Panc1 (cell line): ENCODE results near the gene XG. TPM values are rescaled to one million over a fixed set of nuclear protein-coding genes. Genes with fewer than 3 reads are reported as not detected.

ENCODE experiments used
- ATAC-seq: fragments of 200-7000 bp; cut with Tn5 transposase; 2 replicates; pipeline ENCODE4 v1.9.1; 2020; ENCODE audit warnings: mild to moderate bottlenecking, moderate library complexity
- BruUV-seq: library from RNA; stranded (reverse); fragments of 400-500 nt; replicated peaks from 2 replicates; lab custom pipeline; 2021; lab: Mats Ljungman, UMichigan
- CTCF ChIA-PET: fragments of 300-600 bp; sonication (Branson Sonifier 250); formaldehyde crosslinking; loops from one replicate; lab custom pipeline; 2022; ENCODE audit warnings: antibody characterized with exemption; lab: Charles Lee
- POLR2A ChIA-PET: fragments of 300-600 bp; sonication (Branson Sonifier 250); formaldehyde crosslinking; loops from one replicate; lab custom pipeline; 2022; ENCODE audit warnings: antibody characterized with exemption; lab: Charles Lee
- DNase-seq: peaks from one replicate; pipeline ENCODE4 v3.0.0-alpha.2; 2010; ENCODE audit warnings: low read depth, low spot score
- H3K27ac ChIP-seq: 2 replicates; pipeline ENCODE4 v1.5.1; 2011; ENCODE audit warnings: mild to moderate bottlenecking, low read length, inconsistent platforms
- H3K27me3 ChIP-seq: fragments of 200-500 bp; sonication (Bioruptor generic); 2 replicates; pipeline ENCODE4 v1.6.0; 2014; ENCODE audit warnings: low read length, inconsistent platforms; ENCODE audit not compliant: control insufficient read depth, insufficient read depth
- H3K36me3 ChIP-seq: fragments of 200-500 bp; sonication (Bioruptor generic); 2 replicates; pipeline ENCODE4 v1.5.1; 2014; ENCODE audit warnings: inconsistent platforms, mild to moderate bottlenecking, low read length, moderate library complexity; ENCODE audit not compliant: control insufficient read depth, insufficient read depth
- H3K4me1 ChIP-seq: 2 replicates; pipeline ENCODE4 v1.5.1; 2011; ENCODE audit warnings: inconsistent platforms, mild to moderate bottlenecking, low read length, moderate library complexity; ENCODE audit not compliant: control insufficient read depth, insufficient read depth
- H3K4me3 ChIP-seq, 2 experiments: 2 replicates each; pipeline ENCODE4 v1.5.1; 2011 to 2012; ENCODE audit warnings: low read depth in 2 of 2, low read length in 2 of 2, mild to moderate bottlenecking in 2 of 2, inconsistent platforms in 1 of 2, moderate library complexity in 1 of 2
- H3K9me3 ChIP-seq: fragments of 200-500 bp; sonication (Bioruptor generic); 2 replicates; pipeline ENCODE4 v1.5.1; 2014; ENCODE audit warnings: low read depth, mild to moderate bottlenecking, inconsistent platforms, low read length, moderate library complexity; ENCODE audit not compliant: control insufficient read depth, insufficient read depth
- POLR2AphosphoS5 ChIP-seq: IDR thresholded peaks from 2 replicates; pipeline ENCODE4 v1.6.1; 2012; ENCODE audit warnings: mild to moderate bottlenecking, low read depth, low read length, moderate library complexity
- SIN3A ChIP-seq: IDR thresholded peaks from 2 replicates; pipeline ENCODE4 v1.6.1; 2012; ENCODE audit warnings: low read depth, mild to moderate bottlenecking, low read length, moderate library complexity, borderline replicate concordance; ENCODE audit not compliant: insufficient read depth
- TCF7L2 ChIP-seq: IDR thresholded peaks from 2 replicates; pipeline ENCODE4 v1.6.1; 2011; ENCODE audit warnings: mild to moderate bottlenecking, low read depth, low read length, inconsistent platforms
- in situ Hi-C: cut with HindIII; loops from 2 replicates; pipeline ENCODE4 v1.10.0; 2016; ENCODE audit warnings: low sequenced_read_pairs, low pct_unique_long_range_greater_than_20kb
- intact Hi-C: fragments of 100-400 bp; cut with micrococcal nuclease; formaldehyde crosslinking; loops from one replicate; pipeline ENCODE4 v1.10.0; 2022; ENCODE audit not compliant: unreplicated experiment
- total RNA-seq: library from RNA; stranded (reverse); gene quantifications from one replicate; pipeline ENCODE4 v1.2.1, GENCODE V29; 2021; ENCODE audit not compliant: unreplicated experiment
- TF ChIP-seq, protein P1 (sequence below): fragments of 450-650 bp; IDR thresholded peaks from 2 replicates; pipeline ENCODE4 v1.5.1; 2017; ENCODE audit warnings: mild to moderate bottlenecking
- TF ChIP-seq, protein P2 (sequence below), 2 experiments: IDR thresholded peaks; 2 replicates each; pipeline ENCODE4 v1.6.1; 2011 to 2012; ENCODE audit warnings: low read depth in 2 of 2, control low read depth in 1 of 2, low read length in 1 of 2, mild to moderate bottlenecking in 1 of 2, moderate library complexity in 1 of 2; ENCODE audit not compliant: insufficient read depth in 1 of 2

Gene XG
- total RNA-seq, 1 experiment from 2014 or later = not detected

DNA sequence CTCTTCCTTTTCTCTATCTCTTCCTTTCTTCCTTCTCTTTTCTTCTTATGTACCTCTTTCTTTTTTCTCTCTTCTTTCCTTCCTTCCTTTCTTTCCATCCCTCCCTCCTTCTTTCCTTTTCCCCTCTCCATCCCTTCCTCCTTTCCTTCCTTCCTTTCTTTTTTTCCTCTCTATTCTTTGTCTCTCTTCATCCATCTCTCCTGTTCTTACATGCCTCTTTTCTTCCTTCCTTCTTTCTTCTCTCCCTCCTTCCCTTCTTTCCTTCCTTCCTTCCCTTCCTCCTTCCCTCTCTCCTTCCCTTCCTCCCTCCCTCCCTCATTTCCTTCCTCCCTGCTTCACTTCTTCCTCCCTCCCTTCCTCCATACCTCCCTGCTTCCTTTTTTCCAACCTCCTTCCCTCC, 19.2 kb upstream of the XG start:
- CTCF ChIA-PET = no interaction called here
- no peaks in the 10 kb centered on the region for H3K36me3 ChIP-seq
- no TSS peak for BruUV-seq

DNA sequence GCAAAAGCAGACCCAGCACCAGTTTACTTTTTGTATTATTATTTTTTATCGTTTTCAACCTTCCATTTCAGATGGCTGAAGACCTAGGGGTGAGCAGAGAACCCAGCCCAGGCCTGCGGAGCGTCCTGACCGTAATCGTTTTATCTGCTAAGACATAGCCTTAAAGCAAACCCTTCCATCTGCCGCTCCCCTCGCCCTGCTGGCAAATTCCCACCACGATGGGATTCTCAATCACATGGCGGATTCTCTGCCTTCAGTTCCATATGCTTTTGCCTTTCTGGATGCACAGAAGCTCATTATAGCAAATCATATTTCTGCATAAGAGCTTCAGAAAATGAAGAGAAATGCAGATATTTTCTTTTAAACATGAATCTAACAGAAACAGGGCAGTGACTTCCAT, 18.6 kb upstream of the XG start:
- ChIA-PET CTCF (no interaction called here), POLR2A (no interaction called here)
- H3K27ac ChIP-seq = no peak overlapping the region
- no peaks in the 10 kb centered on the region for H3K27me3 ChIP-seq
- DNase-seq (no peak), ATAC-seq (no peak)
- H3K4me1 ChIP-seq = no peaks in the 10 kb centered on the region
- H3K36me3 ChIP-seq = no peaks in the 10 kb centered on the region
- no peak overlapping the region for H3K4me3 ChIP-seq
- no TSS peak for BruUV-seq
- in situ Hi-C loops = no loop called here
- H3K9me3 ChIP-seq = no peaks in the 10 kb centered on the region
- TF ChIP-seq POLR2AphosphoS5 (no peak), TCF7L2 (no peak), SIN3A (no peak)
- TF ChIP-seq, protein P1, sequence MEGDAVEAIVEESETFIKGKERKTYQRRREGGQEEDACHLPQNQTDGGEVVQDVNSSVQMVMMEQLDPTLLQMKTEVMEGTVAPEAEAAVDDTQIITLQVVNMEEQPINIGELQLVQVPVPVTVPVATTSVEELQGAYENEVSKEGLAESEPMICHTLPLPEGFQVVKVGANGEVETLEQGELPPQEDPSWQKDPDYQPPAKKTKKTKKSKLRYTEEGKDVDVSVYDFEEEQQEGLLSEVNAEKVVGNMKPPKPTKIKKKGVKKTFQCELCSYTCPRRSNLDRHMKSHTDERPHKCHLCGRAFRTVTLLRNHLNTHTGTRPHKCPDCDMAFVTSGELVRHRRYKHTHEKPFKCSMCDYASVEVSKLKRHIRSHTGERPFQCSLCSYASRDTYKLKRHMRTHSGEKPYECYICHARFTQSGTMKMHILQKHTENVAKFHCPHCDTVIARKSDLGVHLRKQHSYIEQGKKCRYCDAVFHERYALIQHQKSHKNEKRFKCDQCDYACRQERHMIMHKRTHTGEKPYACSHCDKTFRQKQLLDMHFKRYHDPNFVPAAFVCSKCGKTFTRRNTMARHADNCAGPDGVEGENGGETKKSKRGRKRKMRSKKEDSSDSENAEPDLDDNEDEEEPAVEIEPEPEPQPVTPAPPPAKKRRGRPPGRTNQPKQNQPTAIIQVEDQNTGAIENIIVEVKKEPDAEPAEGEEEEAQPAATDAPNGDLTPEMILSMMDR = no peak
- TF ChIP-seq, protein P2, sequence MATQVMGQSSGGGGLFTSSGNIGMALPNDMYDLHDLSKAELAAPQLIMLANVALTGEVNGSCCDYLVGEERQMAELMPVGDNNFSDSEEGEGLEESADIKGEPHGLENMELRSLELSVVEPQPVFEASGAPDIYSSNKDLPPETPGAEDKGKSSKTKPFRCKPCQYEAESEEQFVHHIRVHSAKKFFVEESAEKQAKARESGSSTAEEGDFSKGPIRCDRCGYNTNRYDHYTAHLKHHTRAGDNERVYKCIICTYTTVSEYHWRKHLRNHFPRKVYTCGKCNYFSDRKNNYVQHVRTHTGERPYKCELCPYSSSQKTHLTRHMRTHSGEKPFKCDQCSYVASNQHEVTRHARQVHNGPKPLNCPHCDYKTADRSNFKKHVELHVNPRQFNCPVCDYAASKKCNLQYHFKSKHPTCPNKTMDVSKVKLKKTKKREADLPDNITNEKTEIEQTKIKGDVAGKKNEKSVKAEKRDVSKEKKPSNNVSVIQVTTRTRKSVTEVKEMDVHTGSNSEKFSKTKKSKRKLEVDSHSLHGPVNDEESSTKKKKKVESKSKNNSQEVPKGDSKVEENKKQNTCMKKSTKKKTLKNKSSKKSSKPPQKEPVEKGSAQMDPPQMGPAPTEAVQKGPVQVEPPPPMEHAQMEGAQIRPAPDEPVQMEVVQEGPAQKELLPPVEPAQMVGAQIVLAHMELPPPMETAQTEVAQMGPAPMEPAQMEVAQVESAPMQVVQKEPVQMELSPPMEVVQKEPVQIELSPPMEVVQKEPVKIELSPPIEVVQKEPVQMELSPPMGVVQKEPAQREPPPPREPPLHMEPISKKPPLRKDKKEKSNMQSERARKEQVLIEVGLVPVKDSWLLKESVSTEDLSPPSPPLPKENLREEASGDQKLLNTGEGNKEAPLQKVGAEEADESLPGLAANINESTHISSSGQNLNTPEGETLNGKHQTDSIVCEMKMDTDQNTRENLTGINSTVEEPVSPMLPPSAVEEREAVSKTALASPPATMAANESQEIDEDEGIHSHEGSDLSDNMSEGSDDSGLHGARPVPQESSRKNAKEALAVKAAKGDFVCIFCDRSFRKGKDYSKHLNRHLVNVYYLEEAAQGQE (IDR thresholded peaks at IDR 0.05; ENCODE audit: insufficient read depth in 1 of 2, low read depth in 2 of 2, low read length in 1 of 2) = no peak
- intact Hi-C loops = no loop called here

More for the DNA sequence above, 19.2 kb upstream of the XG start:
- in situ Hi-C loops (no loop called here), intact Hi-C loops (no loop called here)
- POLR2A ChIA-PET = no interaction called here
- no peak overlapping the region for H3K27ac ChIP-seq
- DNase-seq = no peak
- no peaks in the 10 kb centered on the region for H3K27me3 ChIP-seq
- no peak for ATAC-seq
- no peak for TF ChIP-seq SIN3A
- H3K4me1 ChIP-seq = no peaks in the 10 kb centered on the region
- no peak overlapping the region for H3K4me3 ChIP-seq
- H3K9me3 ChIP-seq = no peaks in the 10 kb centered on the region

DNA sequence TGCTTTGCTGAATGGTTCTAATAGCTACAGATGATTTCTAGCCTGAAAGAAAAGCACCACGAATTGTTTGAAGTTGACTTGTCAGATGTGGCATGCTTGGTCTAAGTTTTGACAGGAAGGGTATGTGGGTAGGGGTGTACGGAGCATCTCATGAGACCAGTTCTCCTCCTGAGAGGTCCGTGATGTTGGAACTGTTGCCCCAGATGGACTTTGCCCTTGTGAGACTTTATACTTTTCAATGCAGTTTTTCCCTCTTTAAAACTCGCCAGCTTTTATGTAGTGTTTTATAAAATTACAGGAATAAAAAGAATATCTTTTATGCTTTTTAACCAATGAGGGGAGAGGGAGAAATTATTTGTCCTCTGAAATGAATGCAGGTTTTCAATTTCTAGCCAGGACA, 16.6 kb upstream of the XG start:
- no peaks in the 10 kb centered on the region for H3K27me3 ChIP-seq
- intact Hi-C loops = no loop called here
- no peak for TF ChIP-seq SIN3A
- TF ChIP-seq POLR2AphosphoS5 = no peak
- TF ChIP-seq, protein P1 = no peak
- TF ChIP-seq TCF7L2 = no peak
- TF ChIP-seq, protein P2 (IDR thresholded peaks at IDR 0.05; ENCODE audit: insufficient read depth in 1 of 2, low read depth in 2 of 2, low read length in 1 of 2) = no peak
- ATAC-seq = no peak
- ChIA-PET CTCF (no interaction called here), POLR2A (no interaction called here)
- H3K27ac ChIP-seq = no peak overlapping the region
- BruUV-seq = no TSS peak
- no peaks in the 10 kb centered on the region for H3K36me3 ChIP-seq
- no peak overlapping the region for H3K4me3 ChIP-seq
- no peaks in the 10 kb centered on the region for H3K9me3 ChIP-seq
- in situ Hi-C loops = no loop called here
- H3K4me1 ChIP-seq = no peaks in the 10 kb centered on the region
- DNase-seq = no peak
